SK-N-SH (cell line): Measurements from ENCODE around the gene SEPTIN11.

Source experiments
- MAX ChIP-seq: IDR thresholded peaks from 2 replicates; pipeline ENCODE4 v1.4.0; 2012; ENCODE audit warnings: low read depth
- SIN3A ChIP-seq: IDR thresholded peaks from 2 replicates; pipeline ENCODE4 v1.6.1; 2012; ENCODE audit warnings: low read depth, mild to moderate bottlenecking, low read length, moderate library complexity, borderline replicate concordance
- SMC3 ChIP-seq: IDR thresholded peaks from 2 replicates; pipeline ENCODE4 v1.6.1; 2012; ENCODE audit warnings: low read depth, low read length, improper control_type of control experiment
- TF ChIP-seq, protein P1 (sequence below): fragments of 150-350 bp; IDR thresholded peaks from 2 replicates; pipeline ENCODE4 v1.6.1; 2017; ENCODE audit warnings: antibody characterized with exemption, low read length, low read depth, borderline replicate concordance

- TF ChIP-seq, protein P1, sequence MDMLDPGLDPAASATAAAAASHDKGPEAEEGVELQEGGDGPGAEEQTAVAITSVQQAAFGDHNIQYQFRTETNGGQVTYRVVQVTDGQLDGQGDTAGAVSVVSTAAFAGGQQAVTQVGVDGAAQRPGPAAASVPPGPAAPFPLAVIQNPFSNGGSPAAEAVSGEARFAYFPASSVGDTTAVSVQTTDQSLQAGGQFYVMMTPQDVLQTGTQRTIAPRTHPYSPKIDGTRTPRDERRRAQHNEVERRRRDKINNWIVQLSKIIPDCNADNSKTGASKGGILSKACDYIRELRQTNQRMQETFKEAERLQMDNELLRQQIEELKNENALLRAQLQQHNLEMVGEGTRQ: no peak
- TF ChIP-seq SIN3A (no peak), MAX (no peak), SMC3 (no peak)
These were observed 5.8 kb upstream of the SEPTIN11 start for GRCh38 chr4:76943790-76944189.
